Upper lobe of left lung (tissue), 6 donors: ENCODE results near the gene MSANTD1. TPM values are rescaled to one million over a fixed set of nuclear protein-coding genes. Genes with fewer than 3 reads are reported as not detected.
"Not testable (repeated sequence)": the region's sequence is repeated elsewhere in the genome, so short reads cannot be mapped to it uniquely, and the experiment has no call there.

ENCODE experiments used
- ATAC-seq, 2 donors: fragments of 200-7000 bp; cut with Tn5 transposase; one replicate each; pipeline ENCODE4 v1.9.1; 2022; ENCODE audit warnings: mild to moderate bottlenecking in 2 of 2, moderate library complexity in 2 of 2; ENCODE audit not compliant: low FRiP score in 2 of 2
- DNase-seq, 2 donors: peaks; one replicate each; pipeline ENCODE4 v3.0.0-alpha.2; 2019 to 2020
- H3K27ac ChIP-seq, 4 donors: fragments of 200-600 bp; sonication (generic); one replicate each; pipeline ENCODE4 v1.5.1; 2016 to 2019
- H3K27me3 ChIP-seq, 4 donors: fragments of 200-600 bp; sonication (generic); one replicate each; pipeline ENCODE4 v1.5.1; 2017 to 2019
- H3K36me3 ChIP-seq, 4 donors: fragments of 200-600 bp; sonication (generic); one replicate each; pipeline ENCODE4 v1.5.1; 2016 to 2019
- H3K4me1 ChIP-seq, 4 donors: fragments of 200-600 bp; sonication (generic); one replicate each; pipeline ENCODE4 v1.5.1; 2018 to 2019
- H3K4me3 ChIP-seq, 4 donors: fragments of 200-600 bp; sonication (generic); one replicate each; pipeline ENCODE4 v1.5.1; 2017 to 2019; ENCODE audit warnings: mild to moderate bottlenecking in 2 of 4, moderate library complexity in 1 of 4
- H3K9me3 ChIP-seq, 4 donors: fragments of 200-600 bp; sonication (generic); one replicate each; pipeline ENCODE4 v1.5.1; 2018 to 2019
- EP300 ChIP-seq, 4 donors: sonication (generic); formaldehyde crosslinking; IDR thresholded peaks; one replicate each; pipeline ENCODE4 v1.5.1; 2017; ENCODE audit warnings: antibody characterized with exemption in 4 of 4, control low read depth in 2 of 4
- POLR2A ChIP-seq, 4 donors: fragments of 450-650 bp; IDR thresholded peaks; one replicate each; pipeline ENCODE4 v1.5.1; 2016 to 2017; ENCODE audit warnings: antibody characterized with exemption in 4 of 4, mild to moderate bottlenecking in 2 of 4
- POLR2AphosphoS5 ChIP-seq, 2 donors: sonication (generic); formaldehyde crosslinking; IDR thresholded peaks; one replicate each; pipeline ENCODE4 v1.5.1; 2017; ENCODE audit warnings: antibody characterized with exemption in 2 of 2
- WGBS, 2 donors: methylation state at CpG; one replicate each; pipeline ENCODE4 v1.1.5; 2017 to 2018; 5-methylcytosine and 5-hydroxymethylcytosine counted together
- total RNA-seq, 6 donors: library from RNA; depleted of rRNA in 4 of 6; stranded (reverse); fragments of >200 nt in 4 of 6; gene quantifications; one replicate each; pipeline versions ENCODE4 v1.1.0 to v1.2.1, GENCODE V29; 2016 to 2021
- TF ChIP-seq, protein P1 (sequence below), 6 experiments: fragments of 450-650 bp in 4 of 6; fragments of 200-600 bp in 2 of 6; sonication (generic) in 2 of 6; IDR thresholded peaks; one replicate each; pipeline ENCODE4 v1.5.1; 2016 to 2019; ENCODE audit warnings: antibody characterized with exemption in 6 of 6
- donor health status: DM: no; HTN: no; CAD: no; lungs with moderate emphysema.
- donor health status: DM: no; HTN: yes; CAD: no; lungs with severe emphysema.

The MSANTD1 gene
- total RNA-seq, 6 donors from 2014 or later = 1.00 to 7.3 (median 1.8) TPM

GRCh38 chr4:3299976-3300671 is 51.2 kb downstream of the MSANTD1 start:
- H3K27ac ChIP-seq = peak overlapping the region in 1 of 4 donors; percentile 23
- no peak for TF ChIP-seq POLR2A (IDR thresholded peaks at IDR 0.05)
- no peak for TF ChIP-seq EP300 (IDR thresholded peaks at IDR 0.05)
- TF ChIP-seq, protein P1, sequence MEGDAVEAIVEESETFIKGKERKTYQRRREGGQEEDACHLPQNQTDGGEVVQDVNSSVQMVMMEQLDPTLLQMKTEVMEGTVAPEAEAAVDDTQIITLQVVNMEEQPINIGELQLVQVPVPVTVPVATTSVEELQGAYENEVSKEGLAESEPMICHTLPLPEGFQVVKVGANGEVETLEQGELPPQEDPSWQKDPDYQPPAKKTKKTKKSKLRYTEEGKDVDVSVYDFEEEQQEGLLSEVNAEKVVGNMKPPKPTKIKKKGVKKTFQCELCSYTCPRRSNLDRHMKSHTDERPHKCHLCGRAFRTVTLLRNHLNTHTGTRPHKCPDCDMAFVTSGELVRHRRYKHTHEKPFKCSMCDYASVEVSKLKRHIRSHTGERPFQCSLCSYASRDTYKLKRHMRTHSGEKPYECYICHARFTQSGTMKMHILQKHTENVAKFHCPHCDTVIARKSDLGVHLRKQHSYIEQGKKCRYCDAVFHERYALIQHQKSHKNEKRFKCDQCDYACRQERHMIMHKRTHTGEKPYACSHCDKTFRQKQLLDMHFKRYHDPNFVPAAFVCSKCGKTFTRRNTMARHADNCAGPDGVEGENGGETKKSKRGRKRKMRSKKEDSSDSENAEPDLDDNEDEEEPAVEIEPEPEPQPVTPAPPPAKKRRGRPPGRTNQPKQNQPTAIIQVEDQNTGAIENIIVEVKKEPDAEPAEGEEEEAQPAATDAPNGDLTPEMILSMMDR (IDR thresholded peaks at IDR 0.05) = no peak
- no peak for TF ChIP-seq POLR2AphosphoS5 (IDR thresholded peaks at IDR 0.05)
- no peaks in the 10 kb centered on the region for H3K9me3 ChIP-seq
- no peak overlapping the region for H3K4me3 ChIP-seq
- H3K27me3 ChIP-seq = no peaks in the 10 kb centered on the region
- H3K4me1 ChIP-seq = peaks cover 28 to 54% (median 42%) of the 10 kb centered on the region in 4 donors
- 92 to 96% methylated on average over 14 to 15 of the region's 19 CpGs for WGBS, 2 donors
- ATAC-seq (no peak), DNase-seq (no peak)
- no peaks in the 10 kb centered on the region for H3K36me3 ChIP-seq

GRCh38 chr4:3300882-3301281 is 51.9 kb downstream of the MSANTD1 start:
- not testable (repeated sequence) for ATAC-seq, H3K4me3 ChIP-seq, H3K36me3 ChIP-seq, H3K27me3 ChIP-seq, H3K9me3 ChIP-seq, DNase-seq
- WGBS, 2 donors = 88 to 91% methylated on average over 13 to 15 of the region's 15 CpGs
- peaks cover 36 to 61% (median 49%) of the 10 kb centered on the region in 4 donors for H3K4me1 ChIP-seq
- peak overlapping the region in 1 of 4 donors; percentile 23 for H3K27ac ChIP-seq

GRCh38 chr4:3301450-3302172 is 52.7 kb downstream of the MSANTD1 start:
- peak overlapping the region in 1 of 4 donors; percentile 23 for H3K27ac ChIP-seq
- no peak for ATAC-seq

DNA sequence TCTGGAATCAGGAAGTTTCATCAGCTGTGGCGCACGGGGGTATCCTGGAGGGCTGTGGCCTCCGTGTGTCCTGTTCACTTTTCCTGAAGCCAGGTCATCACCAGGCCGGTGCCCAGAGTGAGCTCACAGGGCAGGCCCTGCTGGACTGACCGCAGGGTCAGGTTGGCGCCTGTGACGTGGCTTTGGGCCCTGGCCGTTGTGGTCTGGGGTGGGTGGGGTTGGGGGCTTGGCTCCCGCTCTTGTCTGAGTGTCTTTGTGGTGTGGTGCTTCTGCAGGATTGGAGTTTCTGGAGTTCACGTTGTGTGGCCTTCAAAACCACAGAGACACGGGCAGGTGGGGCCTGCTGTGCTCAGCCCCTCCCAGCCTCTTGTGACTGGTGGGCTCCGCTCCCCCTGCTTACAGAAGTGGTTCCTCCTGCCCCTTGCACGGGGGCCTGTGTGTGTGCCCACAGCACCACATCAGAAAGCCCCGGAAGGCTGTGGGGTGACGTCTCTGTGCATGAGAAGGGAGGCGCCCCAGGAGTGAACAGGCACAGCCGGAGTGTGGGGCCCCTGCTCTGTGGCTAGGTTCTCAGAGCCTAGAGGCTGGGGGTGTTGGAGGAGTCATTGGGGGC is 53.3 kb downstream of the MSANTD1 start:
- H3K36me3 ChIP-seq = no peaks in the 10 kb centered on the region
- TF ChIP-seq POLR2A (IDR thresholded peaks at IDR 0.05) (no peak), POLR2AphosphoS5 (IDR thresholded peaks at IDR 0.05) (peak in 1 of 2 donors; percentile 51)
- no peak overlapping the region for H3K4me3 ChIP-seq
- WGBS, 2 donors = 38 to 46% methylated on average over 6 to 13 of the region's 17 CpGs
- H3K27ac ChIP-seq = peak overlapping the region in 1 of 4 donors; percentile 23
- no peaks in the 10 kb centered on the region for H3K27me3 ChIP-seq
- H3K9me3 ChIP-seq = no peaks in the 10 kb centered on the region
- peaks cover 45 to 69% (median 60%) of the 10 kb centered on the region in 4 donors for H3K4me1 ChIP-seq
- ATAC-seq (peak in 1 of 2 donors; percentile 27), DNase-seq (no peak)

More at GRCh38 chr4:3301450-3302172, 52.7 kb downstream of the MSANTD1 start:
- no peak for DNase-seq
- TF ChIP-seq POLR2AphosphoS5 (IDR thresholded peaks at IDR 0.05) = no peak
- TF ChIP-seq POLR2A (IDR thresholded peaks at IDR 0.05) = no peak
- TF ChIP-seq, protein P1 (IDR thresholded peaks at IDR 0.05) = no peak
- no peak for TF ChIP-seq EP300 (IDR thresholded peaks at IDR 0.05)
- WGBS, 2 donors = 85 to 89% methylated on average over 15 of the region's 15 CpGs
- Histone ChIP-seq H3K9me3 (no peaks in the 10 kb centered on the region), H3K4me1 (peaks cover 42 to 67% (median 56%) of the 10 kb centered on the region in 4 donors), H3K4me3 (no peak overlapping the region), H3K27me3 (no peaks in the 10 kb centered on the region), H3K36me3 (no peaks in the 10 kb centered on the region)

GRCh38 chr4:3302786-3303564 is 54.0 kb downstream of the MSANTD1 start:
- DNase-seq = no peak
- H3K4me1 ChIP-seq = peaks cover 45 to 73% (median 62%) of the 10 kb centered on the region in 4 donors
- no peak for ATAC-seq

More at GRCh38 chr4:3302786-3303564, 54.0 kb downstream of the MSANTD1 start:
- no peaks in the 10 kb centered on the region for H3K36me3 ChIP-seq
- TF ChIP-seq POLR2A (IDR thresholded peaks at IDR 0.05) (no peak), POLR2AphosphoS5 (IDR thresholded peaks at IDR 0.05) (no peak), EP300 (IDR thresholded peaks at IDR 0.05) (no peak)
- TF ChIP-seq, protein P1 (IDR thresholded peaks at IDR 0.05) = no peak
- H3K4me3 ChIP-seq = no peak overlapping the region
- no peaks in the 10 kb centered on the region for H3K9me3 ChIP-seq
- H3K27ac ChIP-seq = peak overlapping the region in 1 of 4 donors; percentile 5
- 60 to 65% methylated on average over 16 of the region's 16 CpGs for WGBS, 2 donors
- H3K27me3 ChIP-seq = no peaks in the 10 kb centered on the region
